HG03558 (cell line): ENCODE results near the gene KCTD10.
A peak's percentile ranks its signal among the peaks of the same experiment; 100 is the strongest.

Experiments used
- ATAC-seq: cut with Tn5 transposase; IDR thresholded peaks from one replicate; pipeline ENCODE4 v1.9.1; 2021; ENCODE audit warnings: moderate number of reproducible peaks; ENCODE audit not compliant: unreplicated experiment; ENCODE audit errors: extremely low read depth

KCTD10 gene, protein sequence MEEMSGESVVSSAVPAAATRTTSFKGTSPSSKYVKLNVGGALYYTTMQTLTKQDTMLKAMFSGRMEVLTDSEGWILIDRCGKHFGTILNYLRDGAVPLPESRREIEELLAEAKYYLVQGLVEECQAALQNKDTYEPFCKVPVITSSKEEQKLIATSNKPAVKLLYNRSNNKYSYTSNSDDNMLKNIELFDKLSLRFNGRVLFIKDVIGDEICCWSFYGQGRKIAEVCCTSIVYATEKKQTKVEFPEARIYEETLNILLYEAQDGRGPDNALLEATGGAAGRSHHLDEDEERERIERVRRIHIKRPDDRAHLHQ

DNA sequence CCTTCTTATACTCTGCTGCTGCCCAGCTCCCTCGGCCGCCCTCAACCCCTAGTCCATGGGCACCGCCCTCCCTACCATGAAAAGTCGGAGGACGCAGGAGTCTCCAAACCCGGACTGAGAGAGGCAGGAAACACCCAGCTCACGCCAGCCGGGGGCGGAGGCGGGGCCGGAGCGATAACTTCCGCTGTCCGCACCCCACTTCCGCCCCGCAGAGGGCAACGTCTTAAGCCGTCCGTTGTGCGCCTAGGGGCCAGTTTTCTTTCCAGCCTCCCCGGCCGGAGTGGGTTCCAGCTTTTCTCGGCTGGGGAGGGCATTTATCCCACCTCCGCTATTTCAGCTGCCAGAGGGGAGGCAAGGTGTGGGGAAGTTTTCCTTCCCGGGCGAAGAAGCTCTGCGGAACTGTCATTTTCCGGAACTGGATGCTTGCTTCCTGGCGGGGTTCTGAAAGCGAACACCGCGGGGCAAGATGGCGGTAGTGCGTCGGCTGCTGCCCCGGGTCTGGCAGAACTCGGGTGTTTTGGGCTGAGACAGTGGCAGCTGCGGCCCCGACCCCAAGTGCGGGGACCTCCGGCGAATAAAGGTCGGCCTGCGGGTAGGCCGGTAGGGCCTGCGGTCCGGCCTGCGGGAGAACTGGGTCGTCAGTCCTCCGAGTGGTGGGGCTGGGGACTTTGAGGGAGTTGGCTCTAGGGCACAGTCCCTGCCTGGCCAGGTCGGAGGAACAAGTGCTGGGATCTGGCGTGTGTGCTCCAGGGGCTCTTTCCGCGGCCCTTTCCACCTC lies at the start of gene KCTD10, which contains the start of gene UBE3B:
TSS of gene KCTD10 (minus strand) at position 116 of the 778 bp plus-strand sequence. CDS start at position 78, 38 bp downstream.
TSS of gene UBE3B (plus strand) at position 450 of the 778 bp plus-strand sequence. CDS start 5,918 bp downstream, outside the sequence.
- ATAC-seq = peak; percentile 88

DNA sequence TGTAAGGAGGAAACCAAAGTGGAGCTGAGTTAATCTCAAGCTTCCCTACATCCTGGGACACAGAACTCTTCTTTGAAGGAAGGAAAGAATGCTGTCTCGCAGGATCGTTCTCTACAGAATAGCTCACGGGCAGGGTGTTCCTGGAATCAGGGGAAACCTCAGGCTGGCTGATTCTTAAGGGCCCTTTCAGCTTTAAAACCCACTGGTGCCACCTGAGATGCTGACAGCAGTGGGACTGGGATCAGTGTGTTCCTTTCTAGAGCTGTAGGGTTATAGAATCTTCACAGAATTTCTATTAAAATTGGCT lies 48.1 kb upstream of the KCTD10 start:
- ATAC-seq = no peak

DNA sequence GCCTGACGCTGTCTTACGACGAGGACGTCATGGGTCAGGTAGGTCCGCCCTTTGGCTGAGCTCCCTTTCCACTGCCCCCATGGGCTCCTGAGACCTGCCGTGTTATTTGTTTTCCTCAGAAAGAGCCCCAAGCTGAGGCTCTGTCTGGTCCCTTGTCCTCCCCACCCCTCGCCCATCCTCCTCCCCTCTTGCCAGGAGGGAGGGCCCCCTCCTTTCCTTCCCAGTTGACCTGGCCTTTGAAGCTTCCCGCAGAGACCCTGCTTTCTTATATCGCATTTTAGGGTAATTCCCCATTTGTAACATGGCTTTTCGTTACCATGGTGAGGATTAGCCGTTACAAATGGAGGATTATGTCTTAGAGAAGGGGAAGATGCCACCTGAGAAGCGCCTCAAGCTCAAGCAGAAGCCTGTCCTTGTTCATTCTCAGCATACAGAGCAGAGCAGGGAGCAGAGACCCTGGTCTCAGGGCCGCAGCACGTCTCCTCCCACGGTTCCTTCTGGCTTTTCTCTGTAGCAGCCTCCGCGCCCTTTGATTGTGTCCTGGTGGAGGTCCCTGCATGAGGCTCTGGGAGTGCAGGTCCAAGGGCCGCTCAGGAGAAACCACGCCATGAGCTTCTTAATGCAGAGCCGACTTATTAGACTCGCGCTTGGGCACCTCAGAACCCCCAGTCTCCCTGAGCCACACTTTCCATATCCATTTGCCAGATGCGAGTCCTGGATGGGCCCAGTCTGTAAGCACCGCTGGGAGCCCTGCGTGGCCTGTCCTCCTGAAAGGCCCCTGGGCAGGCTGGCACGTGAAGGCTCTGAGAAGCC lies 47.6 kb upstream of the KCTD10 start:
- no peak for ATAC-seq

DNA sequence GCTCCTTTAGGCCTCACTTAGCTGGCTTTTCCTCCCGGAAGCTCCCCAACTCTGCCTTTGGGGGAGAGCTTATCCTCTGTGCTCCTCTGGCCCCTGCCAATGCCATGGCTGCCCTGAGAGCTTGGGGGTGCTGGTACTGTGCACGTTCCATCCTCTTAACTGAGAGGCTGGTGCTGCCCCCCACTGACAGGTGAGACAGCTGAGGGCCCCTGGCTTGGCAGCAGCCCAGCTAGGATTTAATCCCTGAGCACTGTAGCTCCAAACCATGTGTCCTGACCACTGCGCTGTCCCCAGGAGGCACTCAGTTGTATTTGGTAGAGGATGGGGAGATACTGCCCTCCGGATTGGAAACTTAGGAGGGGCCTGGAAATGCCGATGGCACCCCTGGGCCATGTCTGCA lies 46.4 kb upstream of the KCTD10 start:
- no peak for ATAC-seq

DNA sequence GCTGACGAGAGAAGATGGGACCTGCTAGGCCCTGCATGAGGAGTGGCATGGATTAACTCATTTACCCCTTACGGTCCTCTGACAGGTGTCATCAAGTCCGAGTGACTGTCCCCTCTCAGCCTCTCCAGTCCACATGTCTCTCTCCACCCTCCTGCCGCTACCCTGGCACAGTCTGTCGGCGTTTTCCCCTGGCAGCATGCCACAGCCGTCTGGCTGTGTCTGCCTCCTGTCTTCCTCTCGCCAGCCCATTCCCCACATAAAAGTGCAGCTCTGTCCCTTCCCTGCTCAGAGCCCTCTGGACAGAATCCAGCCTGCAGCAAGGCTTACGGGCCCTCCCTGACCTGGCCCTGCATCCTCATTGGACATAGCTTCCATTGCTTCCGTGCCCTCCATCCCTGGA lies 46.0 kb upstream of the KCTD10 start:
- ATAC-seq = no peak

DNA sequence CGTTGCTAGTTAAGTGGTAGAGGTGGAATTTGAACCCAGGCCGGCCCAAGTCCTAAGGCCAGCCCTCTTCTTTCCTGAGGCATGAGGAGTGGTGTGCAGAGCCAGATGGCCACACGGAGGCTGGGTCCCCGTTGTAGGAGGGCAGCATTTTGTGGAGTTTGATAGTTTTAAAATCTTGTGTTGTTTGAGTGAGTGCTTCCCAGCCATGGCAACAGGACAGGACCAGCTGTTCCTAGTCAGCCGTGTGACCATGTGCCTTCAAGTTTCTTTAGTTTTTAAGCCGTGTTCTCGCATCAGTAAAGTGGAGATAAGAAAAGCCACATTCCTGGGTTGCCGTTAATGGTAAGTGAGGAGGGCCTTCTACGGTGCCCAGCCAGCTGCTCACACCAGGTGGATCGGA lies 44.7 kb upstream of the KCTD10 start:
- no peak for ATAC-seq

DNA sequence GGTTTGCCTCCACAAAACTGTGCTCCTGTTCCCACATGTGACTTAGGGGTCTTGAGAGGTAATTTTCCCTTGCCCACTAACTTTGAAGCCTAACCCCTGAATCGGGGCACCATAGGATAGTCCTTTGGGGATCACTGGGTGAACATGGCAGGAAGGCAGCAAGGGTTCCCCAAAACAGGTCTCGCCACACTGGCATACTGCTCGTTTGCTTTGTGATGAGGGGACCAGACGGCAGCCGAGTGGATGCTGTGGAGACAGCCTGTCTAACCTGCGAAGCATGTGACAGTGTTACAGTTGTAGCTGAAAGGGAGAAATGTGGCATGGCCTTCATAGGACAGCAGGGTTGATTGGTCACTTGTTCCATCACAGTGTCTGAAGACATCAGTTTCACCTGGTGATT lies 42.7 kb upstream of the KCTD10 start:
- ATAC-seq = no peak

DNA sequence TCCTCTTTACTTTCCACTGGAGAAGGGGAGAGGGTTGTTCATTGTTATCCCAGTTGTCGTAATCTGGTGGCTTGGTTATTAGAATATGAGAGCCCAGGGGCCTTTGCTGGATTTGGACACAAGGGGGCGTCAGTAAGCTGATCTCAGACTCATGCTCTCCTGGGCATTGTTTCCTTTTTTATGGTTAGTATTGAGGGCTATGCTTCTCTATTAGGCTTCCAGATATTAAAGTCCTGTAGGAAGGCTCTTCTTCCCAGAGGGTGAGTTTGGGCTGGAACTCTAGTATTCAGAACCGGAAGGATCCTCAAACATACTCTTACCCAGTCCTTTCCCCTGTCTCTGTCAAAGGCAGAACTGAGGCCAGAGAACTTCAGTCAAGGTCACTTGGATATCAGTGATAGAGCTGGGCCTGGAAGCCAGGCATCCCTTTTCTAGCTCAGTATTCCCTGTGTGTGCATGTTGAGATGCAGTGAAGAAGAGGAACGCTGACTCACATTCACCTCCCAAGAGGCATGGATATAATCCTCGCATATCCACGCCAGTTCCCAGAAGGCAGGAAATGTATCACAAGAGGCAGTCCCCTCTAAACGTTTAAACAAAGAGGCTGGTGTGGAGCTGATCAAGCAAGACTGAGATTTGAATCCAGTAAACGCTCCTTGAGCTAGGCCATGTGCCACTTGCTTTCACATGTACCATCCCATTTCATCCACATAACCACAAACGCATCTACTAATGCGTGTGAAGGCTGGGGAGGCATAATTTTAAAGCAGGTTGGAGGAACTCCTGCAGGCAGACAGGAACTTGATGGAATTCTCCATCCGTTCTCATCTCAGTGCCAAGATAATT lies 41.9 kb upstream of the KCTD10 start:
- no peak for ATAC-seq

DNA sequence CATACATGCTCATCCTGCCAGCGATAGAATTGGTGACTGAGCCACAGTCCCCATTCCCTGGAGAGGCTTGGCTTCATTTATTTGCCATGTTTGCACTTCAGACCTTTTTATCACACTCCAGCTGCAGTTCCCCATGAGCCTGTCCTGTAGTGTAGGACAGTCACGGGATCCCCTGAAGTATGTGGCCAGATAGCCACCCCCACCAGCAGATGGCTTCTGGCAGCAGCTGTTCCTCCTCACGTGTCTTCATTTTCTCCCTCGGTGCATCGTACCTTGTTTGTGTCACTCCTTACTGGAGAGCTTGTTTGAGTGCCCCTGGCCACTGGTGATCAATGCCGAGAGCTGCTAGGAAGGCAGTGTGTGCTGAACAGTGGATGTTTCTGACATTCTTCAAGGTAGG lies 40.5 kb upstream of the KCTD10 start:
- no peak for ATAC-seq

DNA sequence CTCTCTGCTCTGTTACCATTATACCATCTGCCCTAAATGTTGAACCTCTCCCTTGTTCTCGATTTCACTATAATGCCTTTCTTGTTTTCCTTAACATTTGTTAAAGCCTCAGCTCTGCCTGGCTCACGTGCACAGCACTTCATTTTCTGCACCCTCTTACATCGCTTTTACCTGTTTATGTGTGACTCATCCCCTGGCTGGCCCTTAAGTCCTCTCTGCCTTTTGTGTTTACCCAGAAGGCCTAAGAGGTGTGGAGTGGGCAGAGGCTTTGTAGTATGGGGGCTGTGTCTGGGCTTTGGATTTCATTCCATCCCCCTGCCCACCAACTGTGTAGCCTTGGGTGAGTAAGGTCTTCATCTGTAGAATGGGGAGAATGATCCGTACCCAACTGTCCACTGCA lies 36.9 kb upstream of the KCTD10 start:
- ATAC-seq = no peak

DNA sequence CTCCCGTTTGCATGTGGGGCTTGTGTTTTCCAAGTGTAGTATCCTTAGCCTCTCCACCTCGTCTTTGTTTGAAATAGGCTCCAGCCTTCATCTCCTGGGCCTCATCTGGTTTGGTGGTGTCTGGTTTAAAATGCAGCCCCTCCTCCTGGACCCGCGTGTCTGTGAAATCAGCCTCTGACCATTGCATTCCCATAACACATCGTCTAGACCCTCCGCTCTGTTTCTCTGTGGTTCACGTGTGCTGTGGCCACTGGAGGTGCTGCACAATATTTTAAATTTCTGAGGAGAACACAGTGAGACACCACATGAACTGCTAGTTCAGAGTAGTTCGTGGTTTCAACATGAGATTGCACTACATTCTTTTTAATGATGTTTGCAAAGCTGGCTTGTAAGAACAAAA lies 36.0 kb upstream of the KCTD10 start:
- ATAC-seq = no peak

DNA sequence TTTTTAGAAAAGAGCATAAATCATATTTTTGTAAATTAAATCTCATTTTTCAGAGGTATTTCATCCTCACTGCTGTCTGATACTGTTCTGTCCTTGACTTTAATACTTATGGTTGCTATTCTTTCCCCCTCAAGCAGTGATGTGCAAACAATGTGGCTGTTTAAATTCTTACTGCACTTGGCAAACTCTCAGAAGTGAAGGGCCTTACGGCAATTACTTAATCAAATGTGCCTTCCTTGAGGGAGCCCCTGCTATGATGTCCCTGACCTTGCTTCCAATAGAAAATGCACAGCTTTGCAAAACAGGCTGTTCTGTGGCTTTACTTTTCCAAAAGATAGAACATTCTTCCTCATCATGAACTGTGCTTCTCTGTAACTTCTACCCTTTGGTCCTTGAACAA lies 35.5 kb upstream of the KCTD10 start:
- ATAC-seq = no peak

DNA sequence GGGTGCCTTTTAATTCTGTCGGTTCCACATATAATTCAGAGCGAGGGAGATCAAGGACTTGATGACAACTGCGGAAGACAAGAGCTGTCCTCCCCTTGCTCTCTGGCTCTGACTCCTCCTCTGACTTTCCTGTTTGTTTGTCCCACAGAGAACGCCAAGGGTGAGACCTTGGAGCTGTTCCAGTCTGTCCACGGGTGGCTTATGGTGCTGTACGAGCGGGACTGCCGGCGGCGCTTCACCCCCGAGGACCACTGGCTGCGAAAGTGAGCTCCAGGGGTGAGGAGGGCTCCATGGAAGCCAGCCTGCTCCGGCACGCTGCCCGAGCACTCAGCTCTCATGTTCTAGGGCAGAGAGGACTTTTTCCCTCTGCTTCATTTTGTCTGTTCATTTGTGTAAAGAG lies 33.1 kb upstream of the KCTD10 start:
- ATAC-seq = no peak

DNA sequence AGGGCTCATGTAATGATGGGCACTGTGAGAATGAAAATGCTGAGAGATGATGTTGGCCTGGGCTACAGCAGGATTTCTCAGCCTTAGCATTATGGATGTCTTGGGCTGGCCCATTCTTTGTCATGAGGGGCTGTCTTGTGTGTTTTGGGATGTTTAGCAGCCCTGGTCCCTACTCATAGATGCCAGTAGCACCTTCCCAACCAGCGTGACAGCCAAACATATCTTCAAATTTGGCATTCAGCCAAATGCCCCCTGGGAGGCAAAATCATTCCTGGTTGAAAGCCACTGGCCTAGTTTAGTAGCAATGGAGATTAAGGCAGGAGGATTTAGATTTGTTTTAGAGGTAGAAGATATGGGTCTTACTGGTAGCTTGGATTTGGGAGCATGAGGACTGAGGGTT lies 27.0 kb upstream of the KCTD10 start:
- no peak for ATAC-seq

DNA sequence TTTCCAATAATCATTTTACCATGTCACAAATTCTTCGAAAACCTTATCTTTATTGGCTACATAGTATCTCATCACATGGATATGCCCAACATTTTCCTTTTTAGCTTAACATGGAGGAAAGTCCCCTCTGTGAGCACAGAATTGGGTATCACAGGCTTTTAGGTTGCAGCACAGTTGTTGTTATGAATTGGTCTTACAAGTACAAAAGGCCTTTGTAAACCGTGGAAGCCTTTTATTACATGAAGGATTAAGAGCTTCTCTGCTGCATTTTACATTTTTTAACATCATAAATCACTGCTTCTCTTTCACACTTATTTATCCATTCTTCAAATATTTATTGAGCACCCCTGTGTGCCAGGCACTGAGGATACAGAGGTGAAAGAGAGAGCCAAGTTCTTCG lies 26.5 kb upstream of the KCTD10 start:
- no peak for ATAC-seq

DNA sequence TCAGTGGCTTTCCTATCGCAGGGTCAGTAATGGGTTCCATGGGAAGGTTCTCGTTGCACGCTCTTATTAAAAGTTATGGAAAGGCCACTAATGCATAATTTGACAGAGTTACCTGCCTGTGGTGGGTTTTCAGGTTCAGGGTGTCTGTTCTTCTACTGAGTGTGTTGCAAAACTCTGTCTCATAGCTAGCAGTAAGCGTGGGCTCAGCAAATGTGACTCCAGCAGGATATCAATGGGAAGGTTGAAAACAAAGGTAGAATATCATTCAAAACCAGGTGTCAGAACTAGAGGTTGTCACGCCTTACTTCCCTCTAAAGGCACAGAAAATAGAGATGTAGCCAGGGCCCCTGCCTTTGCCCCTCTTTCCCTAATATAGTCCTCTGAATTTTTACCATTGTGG lies 25.2 kb upstream of the KCTD10 start:
- ATAC-seq = no peak

DNA sequence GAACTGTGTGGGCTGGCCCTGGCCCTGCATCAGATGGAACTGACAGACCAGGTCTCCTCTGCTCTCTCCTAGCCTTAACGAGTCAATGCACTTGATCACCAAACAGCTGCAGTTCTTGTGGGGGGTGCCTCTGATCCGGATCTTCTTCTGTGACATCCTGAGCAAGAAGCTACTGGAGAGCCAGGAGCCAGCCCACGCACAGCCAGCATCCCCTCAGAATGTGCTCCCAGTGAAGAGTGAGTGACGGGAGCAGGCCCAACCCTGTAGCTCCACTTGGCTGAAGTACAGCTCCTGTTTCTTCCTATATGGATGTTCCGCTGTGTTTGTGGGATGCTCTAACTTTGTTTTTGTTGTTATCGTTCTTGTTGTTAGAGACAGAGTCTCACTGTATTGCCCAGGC lies 24.2 kb upstream of the KCTD10 start:
- ATAC-seq = no peak

DNA sequence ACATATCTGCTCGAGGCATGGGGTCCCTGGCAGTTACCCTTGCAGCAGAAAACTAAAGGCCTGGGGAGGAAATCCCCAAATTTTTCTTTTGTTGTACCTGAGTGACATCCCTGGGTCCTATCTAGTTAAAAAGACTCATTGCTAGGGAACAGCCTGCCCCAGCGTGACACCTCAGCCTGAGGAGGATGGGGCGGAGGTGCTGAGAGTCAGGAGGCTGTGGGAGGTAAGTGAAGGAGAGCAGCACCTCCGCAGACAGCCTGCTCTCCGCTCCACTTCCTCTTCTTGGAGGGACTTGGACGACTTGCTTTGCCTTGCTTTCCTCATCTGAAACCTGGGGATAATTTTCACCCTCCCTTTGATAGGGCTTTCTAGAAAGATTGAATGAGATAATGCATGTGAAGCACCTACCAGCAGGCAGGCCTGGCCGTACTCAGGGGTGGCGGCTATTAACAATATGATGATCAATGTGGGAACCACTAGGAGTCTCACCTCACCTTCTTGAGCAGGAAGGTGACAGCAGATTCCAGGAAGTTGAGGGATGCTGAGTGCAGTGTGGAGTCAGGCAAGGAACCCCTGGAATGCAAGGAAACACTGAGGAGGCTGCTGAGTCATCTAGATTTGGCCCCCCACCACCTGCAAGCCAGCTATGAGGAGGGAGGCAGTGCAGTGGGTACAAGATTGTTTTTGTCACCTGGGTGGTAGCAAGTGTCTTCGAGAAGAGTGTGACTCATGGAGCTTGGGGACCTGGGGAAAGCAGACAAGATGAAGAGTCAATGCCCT lies 23.5 kb upstream of the KCTD10 start:
- ATAC-seq = no peak

DNA sequence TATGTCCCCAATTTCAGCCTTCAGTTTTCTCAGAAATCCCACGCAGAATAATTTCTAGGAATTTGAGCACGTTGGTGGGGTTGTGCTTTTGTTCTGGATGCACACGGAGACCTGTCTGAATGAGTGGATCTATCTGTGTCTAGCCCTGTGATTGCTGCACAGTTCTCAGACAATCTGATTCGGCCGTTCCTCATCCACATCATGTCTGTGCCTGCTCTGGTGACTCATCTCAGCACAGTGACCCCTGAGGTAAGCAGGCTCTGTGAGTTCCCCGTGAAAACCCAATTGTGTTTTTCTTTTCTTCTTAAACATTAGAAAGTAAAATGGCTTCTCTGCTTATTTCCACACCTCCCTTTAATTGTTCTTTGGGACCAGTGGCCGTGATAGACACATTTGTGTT lies 20.6 kb upstream of the KCTD10 start:
- ATAC-seq = no peak
